ENCODE measurements around the gene PLVAP.
A peak's percentile ranks its signal among the peaks of the same experiment; 100 is the strongest.
"Not testable (repeated sequence)": the region's sequence is repeated elsewhere in the genome, so short reads cannot be mapped to it uniquely, and the experiment has no call there.

The PLVAP gene

DNA sequence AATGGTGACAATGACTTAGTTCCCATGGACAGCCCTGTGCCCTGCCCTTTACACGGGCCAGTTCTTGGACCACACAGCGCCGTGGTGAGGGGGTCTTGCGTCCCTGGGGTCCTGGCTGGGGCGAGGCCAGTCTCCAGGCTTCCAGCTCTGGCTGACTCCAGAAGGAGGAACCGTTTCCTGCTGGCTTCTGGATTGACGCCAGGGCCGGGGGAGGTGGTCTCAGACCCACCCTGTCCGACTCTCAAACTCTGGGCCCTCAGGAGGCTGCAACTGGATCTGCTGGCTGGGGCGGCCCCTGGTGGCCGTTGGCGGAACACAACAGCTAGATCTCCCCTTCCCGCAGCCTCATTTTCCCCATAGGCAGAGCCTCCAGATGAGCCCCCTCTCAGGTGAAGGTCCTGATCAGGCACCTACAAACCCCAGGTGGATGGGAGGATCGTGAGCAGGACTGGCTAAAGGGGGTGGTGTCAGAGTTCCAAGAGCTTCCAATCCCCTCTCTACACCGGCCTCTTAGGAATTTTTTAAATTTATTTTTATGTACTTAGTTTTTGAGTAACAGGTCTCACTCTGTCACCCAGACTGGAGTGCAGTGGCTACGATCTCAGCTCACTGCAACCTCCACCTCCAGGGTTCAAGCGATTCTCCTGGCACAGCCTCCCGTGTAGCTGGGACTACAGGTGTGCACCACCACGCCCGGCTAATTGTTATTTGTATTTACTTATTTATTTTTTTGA is 8.9 kb upstream of the PLVAP start:
- TF ChIP-seq, protein P1, sequence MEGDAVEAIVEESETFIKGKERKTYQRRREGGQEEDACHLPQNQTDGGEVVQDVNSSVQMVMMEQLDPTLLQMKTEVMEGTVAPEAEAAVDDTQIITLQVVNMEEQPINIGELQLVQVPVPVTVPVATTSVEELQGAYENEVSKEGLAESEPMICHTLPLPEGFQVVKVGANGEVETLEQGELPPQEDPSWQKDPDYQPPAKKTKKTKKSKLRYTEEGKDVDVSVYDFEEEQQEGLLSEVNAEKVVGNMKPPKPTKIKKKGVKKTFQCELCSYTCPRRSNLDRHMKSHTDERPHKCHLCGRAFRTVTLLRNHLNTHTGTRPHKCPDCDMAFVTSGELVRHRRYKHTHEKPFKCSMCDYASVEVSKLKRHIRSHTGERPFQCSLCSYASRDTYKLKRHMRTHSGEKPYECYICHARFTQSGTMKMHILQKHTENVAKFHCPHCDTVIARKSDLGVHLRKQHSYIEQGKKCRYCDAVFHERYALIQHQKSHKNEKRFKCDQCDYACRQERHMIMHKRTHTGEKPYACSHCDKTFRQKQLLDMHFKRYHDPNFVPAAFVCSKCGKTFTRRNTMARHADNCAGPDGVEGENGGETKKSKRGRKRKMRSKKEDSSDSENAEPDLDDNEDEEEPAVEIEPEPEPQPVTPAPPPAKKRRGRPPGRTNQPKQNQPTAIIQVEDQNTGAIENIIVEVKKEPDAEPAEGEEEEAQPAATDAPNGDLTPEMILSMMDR (IDR thresholded peaks at IDR 0.05; ENCODE audit: insufficient read depth, low read length, missing control alignments) = peak; percentile 95
- ChIA-PET POLR2A (interaction anchor here (0.5 to 0.6 kb wide), 2 partner anchors 40 to 90 kb away, joined by 3 read pairs; no protein-coding TSS in a partner anchor), CTCF (interaction anchor here (0.8 to 9.7 kb wide), 32 partner anchors 9 to 469 kb away, joined by 3 to 208 read pairs (median 4); partner anchors contain the start of genes ANKLE1, BST2, MRPL34 and MVB12A)
- H3K4me3 ChIP-seq (ENCODE audit: low read depth, low read length) = no peak overlapping the region
- no peak for DNase-seq (ENCODE audit: low read depth, low spot score)

DNA sequence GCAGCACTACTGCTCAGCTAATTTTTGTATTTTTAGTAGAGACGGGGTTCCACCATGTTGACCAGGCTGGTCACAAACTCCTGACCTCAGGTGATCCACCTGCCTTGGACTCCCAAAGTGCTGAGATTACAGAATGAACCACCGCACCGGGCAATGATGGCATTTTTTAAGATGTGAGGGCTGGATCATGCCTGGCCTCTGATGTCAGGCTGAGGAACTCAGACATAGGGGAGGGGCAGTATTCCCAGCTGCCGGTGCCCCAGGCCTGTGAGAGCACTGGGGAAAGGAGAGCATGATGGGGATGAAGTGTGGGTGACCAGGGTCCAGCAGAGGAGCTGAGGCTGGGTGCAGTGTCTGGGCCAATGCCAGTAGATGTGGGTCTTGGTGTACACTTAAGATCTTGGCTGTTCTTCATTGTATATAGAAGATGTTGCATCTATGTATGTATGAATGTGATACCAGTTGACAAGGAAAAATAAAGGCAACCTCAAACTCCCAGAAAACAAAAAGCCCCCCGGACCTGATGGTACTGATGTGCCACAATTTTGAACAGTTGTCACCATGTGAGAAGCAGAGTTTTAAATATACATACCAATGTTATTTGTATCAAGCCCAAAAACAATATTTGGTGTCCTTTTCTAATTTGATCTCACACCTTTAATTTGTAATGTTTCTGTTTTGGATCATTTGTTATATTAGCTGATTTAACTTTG is 3.4 kb upstream of the PLVAP start:
- POLR2A ChIA-PET = no interaction called here
- DNase-seq (ENCODE audit: low read depth, low spot score) = no peak
- TF ChIP-seq, protein P1 (IDR thresholded peaks at IDR 0.05; ENCODE audit: insufficient read depth, low read length, missing control alignments) = no peak
- H3K4me3 ChIP-seq (ENCODE audit: low read depth, low read length) = no peak overlapping the region
- CTCF ChIA-PET = interaction anchor here (1.4 to 11.1 kb wide), 3 partner anchors 7 to 475 kb away, joined by 4 to 95 read pairs (median 4); no protein-coding TSS in a partner anchor

DNA sequence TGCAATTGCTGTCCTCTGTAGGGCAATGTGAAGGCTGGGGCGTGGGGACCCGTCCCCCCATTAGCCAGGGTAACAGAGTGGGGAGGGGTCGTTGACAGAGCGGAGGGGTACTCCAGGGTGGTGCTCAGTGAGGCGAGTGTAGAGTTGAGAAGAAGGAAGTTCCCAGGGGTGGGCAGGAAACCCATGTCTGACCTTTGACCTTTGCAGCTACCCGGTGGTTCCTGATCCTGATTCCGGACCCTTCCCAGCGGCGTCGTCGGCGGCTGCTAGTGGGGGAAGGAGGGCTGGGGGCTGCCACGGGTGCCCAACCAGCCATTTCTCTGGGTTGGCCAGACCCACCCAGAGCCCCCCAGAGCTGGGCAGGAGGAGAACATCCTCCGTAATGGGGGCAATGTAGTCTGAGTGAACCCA is 2.1 kb upstream of the PLVAP start:
- H3K4me3 ChIP-seq (ENCODE audit: low read depth, low read length) = no peak overlapping the region
- ChIA-PET CTCF (interaction anchor here (11.1 kb wide), 1 partner anchor 9 kb away, joined by 95 read pairs; no protein-coding TSS in a partner anchor), POLR2A (no interaction called here)
- DNase-seq (ENCODE audit: low read depth, low spot score) = no peak
- TF ChIP-seq, protein P1 (IDR thresholded peaks at IDR 0.05; ENCODE audit: insufficient read depth, low read length, missing control alignments) = no peak

DNA sequence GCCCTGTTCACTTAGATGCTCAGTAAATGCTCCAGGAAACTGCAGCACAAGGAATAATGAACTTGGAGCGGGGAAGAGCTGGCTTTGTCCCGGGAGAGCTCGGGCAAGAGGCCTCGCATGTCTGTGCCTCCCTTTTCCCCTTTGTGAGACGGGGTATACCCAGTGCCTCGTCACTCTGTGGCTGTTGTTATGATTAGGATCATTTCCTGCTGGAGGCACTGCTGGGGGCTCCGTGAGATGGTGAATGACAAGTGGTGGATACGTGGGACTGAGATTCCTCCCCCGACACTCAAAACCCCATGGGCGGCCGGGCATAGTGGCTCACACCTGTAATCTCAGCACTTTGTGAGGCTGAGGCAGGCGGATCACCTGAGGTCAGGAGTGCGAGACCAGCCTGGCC is 1.1 kb upstream of the PLVAP start:
- POLR2A ChIA-PET = no interaction called here
- H3K4me3 ChIP-seq (ENCODE audit: low read depth, low read length) = no peak overlapping the region
- TF ChIP-seq, protein P1 (IDR thresholded peaks at IDR 0.05; ENCODE audit: insufficient read depth, low read length, missing control alignments) = no peak
- DNase-seq (ENCODE audit: low read depth, low spot score) = no peak
- CTCF ChIA-PET = interaction anchor here (0.7 to 11.1 kb wide), 2 partner anchors 10 to 31 kb away, joined by 3 to 95 read pairs; no protein-coding TSS in a partner anchor

DNA sequence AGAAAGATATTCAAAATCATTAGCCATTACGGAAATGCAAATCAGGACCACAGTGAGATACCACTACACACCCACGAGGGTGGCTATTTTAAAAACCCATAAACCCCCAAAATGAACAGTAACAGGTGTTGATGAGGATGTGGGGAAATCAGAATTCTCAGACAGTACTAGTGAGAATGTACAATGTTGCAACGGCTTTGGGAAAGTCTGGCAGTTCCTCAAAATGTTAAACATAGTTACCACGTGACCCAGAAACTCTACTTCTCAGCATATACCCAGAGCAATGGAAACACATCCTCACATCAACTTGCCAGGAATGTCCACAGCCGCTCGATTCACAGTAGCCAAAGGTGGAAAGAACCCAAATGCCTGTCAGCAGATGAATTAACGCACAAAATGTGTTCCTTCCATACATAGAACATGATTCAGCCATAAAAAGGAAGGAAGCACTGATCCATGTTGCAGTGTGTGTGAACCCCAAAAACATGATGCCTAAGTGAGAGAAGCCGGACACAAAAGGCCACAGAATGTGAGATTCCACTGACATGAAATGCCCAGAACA is 7.0 kb downstream of the PLVAP start:
- TF ChIP-seq, protein P1 (IDR thresholded peaks at IDR 0.05; ENCODE audit: insufficient read depth, low read length, missing control alignments) = no peak
- ChIA-PET POLR2A (no interaction called here), CTCF (no interaction called here)
- no peak overlapping the region for H3K4me3 ChIP-seq (ENCODE audit: low read depth, low read length)
- no peak for DNase-seq (ENCODE audit: low read depth, low spot score)

DNA sequence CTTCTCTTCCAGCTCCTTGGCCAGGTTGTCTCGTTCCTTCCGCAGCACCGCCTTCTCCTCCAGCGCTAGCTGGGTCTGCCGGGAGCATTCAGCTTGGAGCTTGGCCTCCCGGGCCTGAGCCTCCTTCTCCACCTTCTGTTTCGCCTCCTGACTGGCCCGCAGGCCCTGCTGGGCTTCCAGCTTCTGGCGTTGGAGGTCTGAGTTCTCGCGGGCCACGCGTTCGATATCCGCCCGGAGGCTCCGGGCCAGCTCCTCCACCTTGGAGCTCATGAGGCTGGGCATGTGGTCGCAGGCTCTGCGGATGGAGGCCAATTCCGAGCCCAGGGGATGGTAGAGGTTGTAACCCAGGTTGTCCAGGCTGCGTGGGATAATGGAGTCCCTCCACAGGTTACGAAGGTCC is 11.8 kb downstream of the PLVAP start:
- TF ChIP-seq, protein P1 (IDR thresholded peaks at IDR 0.05; ENCODE audit: insufficient read depth, low read length, missing control alignments) = no peak
- DNase-seq (ENCODE audit: low read depth, low spot score) = no peak
- ChIA-PET POLR2A (no interaction called here), CTCF (interaction anchor here (0.6 to 4.0 kb wide), 6 partner anchors 8 to 82 kb away, joined by 3 to 39 read pairs (median 4); no protein-coding TSS in a partner anchor)
- no peak overlapping the region for H3K4me3 ChIP-seq (ENCODE audit: low read depth, low read length)

DNA sequence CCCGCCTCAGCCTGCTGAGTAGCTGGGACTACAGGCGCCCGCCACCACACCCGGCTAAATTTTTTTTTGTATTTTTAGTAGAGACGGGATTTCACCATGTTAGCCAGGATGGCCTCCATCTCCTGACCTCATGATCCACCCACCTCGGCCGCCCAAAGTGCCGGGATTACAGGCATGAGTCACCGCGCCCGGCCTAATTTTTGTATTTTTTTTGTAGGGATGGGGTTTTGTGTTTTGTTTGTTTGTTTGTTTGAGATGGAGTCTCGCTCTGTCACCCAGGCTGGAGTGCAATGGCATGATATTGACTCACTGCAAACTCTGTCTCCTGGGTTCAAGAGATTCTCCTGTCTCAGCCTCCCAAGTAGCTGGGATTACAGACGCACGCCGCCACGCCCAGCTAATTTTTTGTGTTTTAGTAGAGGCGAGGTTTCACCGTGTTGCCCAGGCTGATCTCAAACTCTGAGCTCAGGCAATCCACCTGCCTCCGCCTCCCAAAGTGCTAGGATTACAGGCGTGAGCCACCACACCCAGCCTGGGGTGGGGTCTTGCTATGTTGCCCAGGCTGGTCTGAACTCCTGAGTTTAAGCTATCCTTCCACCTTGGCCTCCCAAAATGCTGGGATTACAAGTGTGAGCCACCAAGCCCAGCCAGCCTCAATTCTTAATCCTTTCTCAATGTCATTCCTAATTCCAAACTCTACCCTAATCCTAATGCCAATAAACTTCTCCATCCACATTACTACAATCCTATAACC is 13.1 kb downstream of the PLVAP start:
- DNase-seq (ENCODE audit: low read depth, low spot score); POLR2A ChIA-PET; H3K4me3 ChIP-seq (ENCODE audit: low read depth, low read length): not testable (repeated sequence)
- CTCF ChIA-PET = interaction anchor here (1.3 to 4.0 kb wide), 2 partner anchors 21 to 81 kb away, joined by 3 to 39 read pairs; no protein-coding TSS in a partner anchor

Measured in AG04449 (cell line).